HT1080 (cell line): Measurements from ENCODE around the gene PALM2AKAP2. TPM values are rescaled to one million over a fixed set of nuclear protein-coding genes. Genes with fewer than 3 reads are reported as not detected.
A peak's percentile ranks its signal among the peaks of the same experiment; 100 is the strongest.
"Not testable (repeated sequence)": the region's sequence is repeated elsewhere in the genome, so short reads cannot be mapped to it uniquely, and the experiment has no call there.

ENCODE experiments used
- DNase-seq: peaks from one replicate; pipeline ENCODE4 v3.0.0-alpha.2; 2015; ENCODE audit warnings: low read depth
- total RNA-seq: library from RNA; depleted of rRNA; stranded (reverse); fragments of >200 nt; shearing (Covaris generic); gene quantifications from 2 replicates; pipeline ENCODE4 v1.2.3, GENCODE V29; 2014

The PALM2AKAP2 gene
- total RNA-seq, 1 experiment from 2014 or later, result 6.3 TPM

- DNase-seq, result no peak
Observed at GRCh38 chr9:109802491-109802890, 22.5 kb downstream of the PALM2AKAP2 start.

- DNase-seq, result no peak
Observed at GRCh38 chr9:109805050-109805449, 25.1 kb downstream of the PALM2AKAP2 start.

- peak; percentile 58 for DNase-seq
Observed at GRCh38 chr9:109806506-109807115, 26.6 kb downstream of the PALM2AKAP2 start.

GRCh38 chr9:109811876-109812275, 31.9 kb downstream of the PALM2AKAP2 start:
- DNase-seq, result no peak

GRCh38 chr9:109812331-109812730, 32.3 kb downstream of the PALM2AKAP2 start:
- no peak for DNase-seq

GRCh38 chr9:109812818-109813281, 32.9 kb downstream of the PALM2AKAP2 start:
- no peak for DNase-seq

- no peak for DNase-seq
Observed at GRCh38 chr9:109813303-109813702, 33.3 kb downstream of the PALM2AKAP2 start.

- DNase-seq, result no peak
Observed at GRCh38 chr9:109813829-109814228, 33.8 kb downstream of the PALM2AKAP2 start.

GRCh38 chr9:109815366-109815947, 35.5 kb downstream of the PALM2AKAP2 start:
- peak; percentile 80 for DNase-seq

GRCh38 chr9:109816490-109816889, 36.5 kb downstream of the PALM2AKAP2 start:
- peak; percentile 100 for DNase-seq

GRCh38 chr9:109817146-109817845, 37.3 kb downstream of the PALM2AKAP2 start:
- DNase-seq, result peak; percentile 72

- DNase-seq, result peak; percentile 89
Observed at GRCh38 chr9:109817846-109818472, 38.0 kb downstream of the PALM2AKAP2 start.

- DNase-seq, result no peak
Observed at GRCh38 chr9:109821711-109822110, 41.7 kb downstream of the PALM2AKAP2 start.

- DNase-seq, result not testable (repeated sequence)
Observed at GRCh38 chr9:109825383-109825782, 45.4 kb downstream of the PALM2AKAP2 start.

GRCh38 chr9:109826559-109826958, 46.6 kb downstream of the PALM2AKAP2 start:
- DNase-seq, result no peak

- no peak for DNase-seq
Observed at GRCh38 chr9:109828254-109828653, 48.3 kb downstream of the PALM2AKAP2 start.
